HT-29 (cell line): ENCODE data around the gene SLIT1. TPM values are rescaled to one million over a fixed set of nuclear protein-coding genes. Genes with fewer than 3 reads are reported as not detected.

Experiments used
- DNase-seq: peaks from one replicate; pipeline ENCODE4 v3.0.0-alpha.2; 2015; ENCODE audit warnings: low spot score
- total RNA-seq: library from RNA; depleted of rRNA; stranded (reverse); fragments of >200 nt; shearing (Covaris generic); gene quantifications from 2 replicates; pipeline ENCODE4 v1.2.3, GENCODE V29; 2014

The SLIT1 gene
- total RNA-seq, 1 experiment from 2014 or later, result under 0.01 TPM

DNA sequence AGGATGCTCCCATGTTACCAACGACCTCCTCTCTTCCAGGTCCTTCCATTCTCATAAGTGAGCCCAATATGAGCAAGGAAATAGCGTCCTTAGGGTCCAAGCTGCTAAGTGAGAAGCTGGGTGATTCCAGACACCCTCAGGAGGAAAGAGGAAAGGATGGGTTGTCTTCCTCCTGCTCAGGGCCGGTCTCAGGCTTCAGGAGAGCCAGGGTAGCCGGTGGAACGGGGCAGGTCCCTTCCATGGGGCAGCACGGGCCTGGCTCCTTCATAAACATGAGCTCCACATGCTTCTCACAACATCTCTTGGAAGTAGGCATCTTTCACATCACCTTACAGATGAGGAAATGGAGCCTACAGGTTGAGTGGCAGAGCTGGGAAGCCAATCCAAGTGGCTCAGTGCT is 12.7 kb downstream of the SLIT1 start:
- no peak for DNase-seq

DNA sequence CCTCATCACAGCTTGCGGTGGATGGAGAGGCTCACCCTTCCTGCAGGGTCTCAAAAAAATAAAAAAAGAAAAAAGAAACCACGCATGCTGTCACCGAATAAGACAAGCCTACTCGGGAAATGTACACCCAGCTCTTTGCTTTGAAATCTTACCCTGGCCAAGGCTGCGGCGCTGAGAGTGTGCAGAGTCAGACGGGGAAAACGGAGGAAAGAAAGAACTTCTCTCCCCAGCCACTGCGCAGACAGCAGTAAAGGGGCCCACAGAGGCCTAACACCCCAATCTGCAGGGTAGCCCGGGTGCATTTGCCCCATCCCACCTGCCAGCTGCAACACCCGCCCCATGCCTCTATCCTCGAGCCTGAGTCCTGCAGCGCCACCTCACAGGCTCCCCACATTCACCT is 14.8 kb downstream of the SLIT1 start:
- DNase-seq, result no peak

DNA sequence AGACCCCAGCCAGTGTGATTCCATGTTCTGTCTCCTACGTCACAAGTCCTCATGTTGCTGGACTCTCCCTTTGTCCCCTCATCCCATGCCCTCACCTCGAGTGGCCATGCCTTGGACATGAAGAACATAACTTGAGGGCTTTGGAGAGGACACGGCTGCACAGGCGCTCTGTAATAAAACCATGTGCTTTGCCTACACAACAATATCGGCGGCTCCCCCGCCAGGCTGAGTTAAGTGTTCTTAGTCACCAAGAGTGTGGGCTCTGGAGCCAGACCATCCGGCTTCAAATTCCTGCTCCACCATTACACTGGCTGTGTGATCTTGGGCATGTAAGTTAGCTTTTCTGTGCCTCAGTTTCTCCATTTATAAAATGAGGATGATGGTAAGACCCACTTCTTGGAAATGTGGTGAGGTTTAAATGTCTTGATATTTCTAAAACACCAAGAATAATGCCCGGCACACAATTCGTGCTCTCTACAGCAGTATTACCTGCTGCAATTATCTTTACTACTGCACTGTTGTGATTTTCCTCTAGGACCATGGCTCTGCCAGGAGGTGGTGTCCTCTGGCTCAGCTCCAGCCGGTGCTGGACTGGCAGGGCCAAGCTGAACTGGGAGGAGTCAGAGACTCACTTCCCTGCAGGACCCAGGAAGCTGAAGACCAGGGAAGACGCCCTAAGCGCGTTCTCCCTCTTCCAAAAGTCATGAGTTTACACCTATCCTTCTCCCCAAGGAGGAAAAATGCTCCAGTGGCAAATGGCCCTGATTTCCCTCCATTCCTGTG is 15.7 kb downstream of the SLIT1 start:
- peak; percentile 68 for DNase-seq

DNA sequence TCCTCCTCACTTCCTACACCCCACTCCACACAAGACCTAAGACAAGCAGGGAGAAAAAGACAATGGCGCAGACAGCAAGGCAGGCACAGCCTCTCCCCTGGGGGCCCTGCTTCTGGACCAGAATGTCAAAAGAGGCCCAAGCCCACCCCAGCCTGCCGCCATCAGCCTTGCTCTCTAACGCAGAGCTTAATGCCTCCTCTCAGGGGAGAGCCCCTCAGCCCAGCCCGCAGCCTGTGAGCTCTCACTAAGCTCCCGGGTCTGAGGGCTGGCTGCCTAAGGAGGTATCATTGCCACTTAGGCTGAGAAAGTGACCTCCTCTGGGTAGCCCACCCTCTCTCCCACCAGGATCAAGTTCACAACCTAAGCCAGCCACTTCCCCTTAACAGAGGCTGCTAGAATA is 16.7 kb downstream of the SLIT1 start:
- DNase-seq, result no peak

DNA sequence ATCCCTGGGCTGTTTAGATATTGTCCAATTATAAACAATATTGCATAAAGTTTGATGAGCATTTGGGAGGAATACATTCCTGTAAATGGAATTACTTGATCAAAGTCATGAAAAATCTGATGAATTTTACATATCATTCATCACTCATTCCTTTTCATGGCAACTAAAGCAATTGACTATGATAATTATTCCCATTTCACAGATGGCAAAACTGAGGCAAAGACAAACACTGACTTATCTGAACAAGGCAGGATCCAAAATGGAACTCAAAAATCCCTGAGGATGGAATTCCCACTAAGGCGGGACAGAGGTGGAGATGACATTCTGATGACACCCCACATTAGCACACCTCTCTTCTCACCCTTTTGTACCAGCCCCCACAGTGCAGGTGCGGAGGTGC is 17.1 kb downstream of the SLIT1 start:
- no peak for DNase-seq

DNA sequence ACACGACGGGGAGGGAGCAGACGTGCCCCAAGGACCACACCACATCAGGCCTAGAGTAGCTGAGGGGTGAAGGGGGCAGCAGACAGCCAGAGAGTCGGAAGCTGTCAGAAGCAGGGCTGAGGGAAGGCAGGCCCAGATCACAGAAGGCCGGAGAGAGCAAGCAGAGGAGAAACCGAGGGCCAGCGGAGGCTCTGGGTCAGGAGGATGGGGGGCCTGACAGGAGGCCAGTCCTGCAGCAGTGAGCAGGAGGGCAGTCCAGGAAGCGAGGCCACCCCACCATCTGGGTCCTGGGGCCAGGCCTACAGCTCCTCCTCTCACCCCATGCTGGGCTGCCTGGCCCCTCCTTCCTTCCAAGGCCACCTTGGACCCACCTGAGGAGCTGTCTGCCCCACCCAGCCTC is 20.3 kb downstream of the SLIT1 start:
- no peak for DNase-seq

DNA sequence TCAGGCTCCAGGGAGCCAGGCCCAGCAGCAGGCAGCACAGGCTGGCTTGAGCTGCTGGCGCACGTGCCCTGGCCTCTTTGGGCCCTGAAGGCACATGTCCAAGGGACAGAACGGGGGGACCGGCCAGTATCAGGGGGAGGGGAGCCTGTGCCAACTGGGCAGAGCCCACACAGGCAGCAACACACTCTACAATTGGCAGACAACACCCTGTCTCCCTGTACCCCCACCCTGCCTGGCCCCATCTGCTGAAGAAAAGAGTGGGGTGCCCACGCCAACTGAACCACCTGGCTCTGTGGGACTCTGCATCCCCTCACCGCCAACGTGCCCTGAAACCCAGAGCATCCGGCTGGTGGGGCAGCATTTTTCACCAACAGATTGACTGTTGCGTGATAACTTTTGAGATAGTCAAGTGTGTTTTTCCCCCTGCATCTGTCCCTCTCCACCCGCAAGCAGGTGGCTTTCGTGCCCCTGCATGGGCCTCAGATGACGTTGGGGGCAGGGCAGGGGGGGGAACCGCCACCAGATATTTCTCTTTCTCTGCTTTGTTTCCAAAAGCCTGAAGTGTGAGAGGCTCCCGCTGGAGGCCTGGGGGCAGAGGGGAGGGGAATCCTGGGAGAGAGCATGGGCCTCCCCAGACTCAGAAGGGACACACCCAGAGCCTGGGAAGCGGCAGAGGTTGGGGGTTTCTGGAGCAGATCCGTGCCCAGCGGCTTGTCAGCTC is 21.8 kb downstream of the SLIT1 start:
- DNase-seq, result no peak

DNA sequence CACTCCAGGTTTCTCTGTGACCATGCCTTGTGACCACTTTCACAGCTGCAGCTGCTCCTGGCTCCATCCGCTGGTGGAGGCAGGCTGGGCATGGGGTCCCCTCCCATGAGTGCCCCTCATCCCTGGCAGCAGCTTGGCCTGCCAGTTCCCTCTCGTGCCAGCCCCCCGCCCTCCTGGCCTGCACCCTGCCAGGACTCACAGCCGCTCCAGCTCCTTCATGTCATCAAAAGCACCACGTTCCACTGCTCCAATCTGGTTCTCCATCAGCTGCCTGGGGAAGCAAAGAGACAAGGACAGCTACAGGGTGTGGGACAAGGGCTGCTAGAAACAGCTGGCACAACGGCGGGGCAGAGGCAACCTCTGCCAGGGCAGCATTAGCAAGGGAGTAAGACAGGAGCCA is 22.6 kb downstream of the SLIT1 start:
- DNase-seq, result no peak

DNA sequence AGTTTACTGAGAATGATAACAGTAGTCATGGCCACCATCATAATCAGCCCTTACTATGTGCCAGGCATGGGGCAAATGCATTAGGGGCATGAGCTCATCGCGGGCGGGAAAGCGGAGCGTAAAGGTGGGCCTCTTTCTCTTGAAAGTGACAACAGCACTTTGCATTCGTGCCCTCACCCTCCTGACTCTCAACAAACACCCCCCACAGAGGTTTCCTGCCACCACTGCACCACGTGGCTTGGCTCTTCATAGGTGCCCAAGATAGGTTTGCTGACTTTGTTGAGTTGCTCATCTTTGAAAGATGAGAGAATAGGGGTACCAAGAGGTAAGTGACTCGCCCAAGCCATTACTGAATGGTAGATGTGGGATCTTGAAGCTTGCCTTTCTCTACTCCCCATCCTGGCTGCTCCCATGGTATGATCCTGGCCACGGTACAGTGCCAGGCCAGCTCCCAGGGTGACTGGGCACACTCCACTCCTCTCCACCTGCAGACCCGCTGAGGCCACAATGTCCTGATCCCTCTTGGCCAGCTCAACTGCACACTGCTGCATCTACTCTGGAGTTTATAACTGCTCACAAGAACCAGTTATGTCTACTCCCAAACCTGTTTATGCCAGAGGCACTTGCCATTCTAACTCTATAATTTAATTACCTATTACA is 26.0 kb downstream of the SLIT1 start:
- DNase-seq, result no peak

DNA sequence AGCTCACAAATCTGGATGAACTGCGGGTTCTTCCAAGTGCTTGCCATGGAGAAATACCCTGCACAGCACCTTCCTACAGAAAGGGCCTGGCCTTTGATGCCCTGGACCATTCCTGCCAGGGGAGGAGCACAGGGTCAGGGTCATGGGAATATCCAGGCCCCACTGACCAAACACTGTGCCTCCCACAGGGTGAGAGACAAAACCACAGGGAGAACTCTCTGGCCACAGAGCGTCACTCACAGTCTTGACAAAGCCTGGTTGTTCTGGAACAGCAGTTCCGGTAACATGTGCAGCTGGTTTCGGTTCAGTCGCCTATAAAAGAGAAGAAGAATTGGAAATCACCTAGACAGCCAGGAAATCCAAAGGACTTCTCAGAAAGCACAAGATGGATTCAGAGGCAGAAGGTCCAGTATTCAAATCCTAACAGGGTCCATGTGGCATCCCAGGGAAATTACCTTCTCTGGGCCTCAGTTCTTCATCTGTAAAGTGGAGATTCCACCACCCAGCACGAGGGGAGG is 28.1 kb downstream of the SLIT1 start:
- no peak for DNase-seq

DNA sequence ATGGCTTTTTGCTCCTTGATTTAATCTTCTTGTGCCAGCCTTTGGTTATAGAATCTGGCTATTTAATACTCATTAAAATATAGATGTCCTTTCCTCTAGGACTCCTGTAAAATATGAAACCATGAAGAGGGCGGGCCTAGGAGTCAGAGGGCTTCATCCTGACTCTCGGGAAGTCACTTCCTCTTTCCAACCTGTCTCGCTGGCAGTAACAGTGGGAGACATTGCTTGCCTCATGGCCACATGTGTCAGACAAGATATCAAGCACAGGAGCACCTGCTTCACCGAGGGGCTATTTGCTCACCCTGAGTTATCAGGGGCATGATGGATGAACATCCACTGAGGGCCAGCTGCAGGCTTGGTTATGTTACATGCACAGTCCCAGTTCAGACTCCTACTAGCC is 31.0 kb downstream of the SLIT1 start:
- DNase-seq, result no peak

DNA sequence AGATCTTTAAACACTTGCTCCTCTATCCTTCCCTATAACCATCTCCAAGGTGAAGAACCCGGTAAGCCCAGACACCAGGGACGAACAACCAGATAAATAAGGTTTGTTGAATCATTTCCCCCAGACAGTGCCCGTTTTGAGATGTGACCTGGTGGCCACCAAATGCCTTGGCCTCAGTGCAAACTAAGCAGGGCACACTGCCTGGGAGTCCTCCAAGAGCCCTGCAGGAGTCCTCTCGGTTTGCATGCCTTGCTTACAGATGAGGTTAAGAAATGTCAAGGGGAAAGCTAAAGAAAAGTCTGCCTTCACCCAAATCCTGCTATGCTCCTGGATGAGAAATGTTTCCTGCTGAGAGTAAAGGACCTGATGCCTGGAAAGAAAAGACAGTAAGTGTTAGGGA is 31.6 kb downstream of the SLIT1 start:
- DNase-seq, result no peak

DNA sequence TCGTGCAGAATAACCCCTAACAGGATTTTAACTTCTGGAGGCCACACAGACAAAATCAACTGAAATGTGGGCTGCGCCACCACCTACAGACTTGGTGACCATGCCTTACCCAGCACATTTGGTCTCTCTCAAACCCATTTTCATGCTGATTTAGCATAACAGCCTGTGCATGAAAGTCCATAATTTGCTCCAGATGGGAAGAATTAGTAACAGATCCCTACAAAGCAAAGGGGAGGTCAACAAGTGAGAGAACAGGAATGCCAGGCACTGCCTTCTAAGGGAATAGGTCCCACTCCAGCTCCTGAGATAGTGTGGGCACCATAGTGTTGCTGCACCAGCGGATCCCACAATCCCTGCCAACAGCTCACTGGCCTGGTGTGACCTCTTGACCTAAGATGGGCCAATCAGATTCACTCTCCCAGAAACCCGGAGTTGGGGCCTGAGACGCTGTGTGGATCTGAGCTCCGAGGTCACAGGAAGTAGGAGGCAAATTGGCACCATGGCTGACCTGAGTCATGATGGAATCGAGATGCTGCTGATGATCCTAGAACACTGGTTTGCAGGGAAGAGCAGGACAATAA is 32.4 kb downstream of the SLIT1 start:
- no peak for DNase-seq

DNA sequence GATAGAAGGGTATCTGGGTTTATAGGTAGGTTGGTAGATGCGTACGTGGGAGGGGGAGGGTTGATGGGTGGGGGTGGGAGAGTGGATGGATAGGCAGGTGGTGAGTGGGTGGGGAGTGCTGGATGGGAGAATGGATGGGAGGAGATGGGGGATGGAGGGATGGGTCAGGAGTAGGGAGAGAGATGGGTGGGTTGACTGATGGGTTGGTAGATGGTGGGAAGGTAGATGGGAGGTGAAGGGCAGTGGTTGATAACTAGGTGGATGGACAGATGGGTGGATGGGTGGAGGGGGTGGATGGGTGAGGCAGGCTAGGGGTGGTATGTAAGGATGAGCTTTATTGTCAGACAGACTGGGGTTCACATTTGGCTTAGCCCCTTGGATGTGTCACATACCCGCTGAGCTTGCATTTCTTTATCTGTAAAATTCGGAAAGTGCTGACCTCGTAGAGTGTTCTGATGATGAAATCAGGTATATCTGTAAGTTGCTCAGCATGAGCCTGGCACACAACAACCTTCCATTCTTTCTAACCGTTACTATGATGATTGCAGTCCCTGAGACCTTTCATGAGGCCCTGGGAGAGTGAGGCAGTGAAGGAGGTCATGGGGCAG is 34.3 kb downstream of the SLIT1 start:
- no peak for DNase-seq

DNA sequence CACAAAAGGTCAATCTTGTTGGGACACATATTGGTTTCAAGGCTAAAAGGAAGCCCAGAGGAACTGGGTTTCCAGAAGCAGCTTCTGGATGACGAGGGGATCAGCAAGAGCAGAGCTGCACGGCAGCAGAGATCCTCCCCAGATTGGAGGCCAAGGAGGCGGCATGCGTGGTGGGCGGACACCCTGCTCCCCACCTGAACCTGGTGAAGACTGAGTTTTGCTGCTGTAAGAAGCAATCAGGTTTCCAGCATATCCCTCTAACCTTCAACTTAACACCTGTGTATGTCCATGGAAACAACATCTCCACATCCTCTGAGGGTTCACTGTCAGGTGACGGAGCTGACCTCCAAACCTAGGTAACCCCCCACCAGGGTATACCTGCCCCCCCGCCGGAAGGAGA is 35.1 kb downstream of the SLIT1 start:
- no peak for DNase-seq

DNA sequence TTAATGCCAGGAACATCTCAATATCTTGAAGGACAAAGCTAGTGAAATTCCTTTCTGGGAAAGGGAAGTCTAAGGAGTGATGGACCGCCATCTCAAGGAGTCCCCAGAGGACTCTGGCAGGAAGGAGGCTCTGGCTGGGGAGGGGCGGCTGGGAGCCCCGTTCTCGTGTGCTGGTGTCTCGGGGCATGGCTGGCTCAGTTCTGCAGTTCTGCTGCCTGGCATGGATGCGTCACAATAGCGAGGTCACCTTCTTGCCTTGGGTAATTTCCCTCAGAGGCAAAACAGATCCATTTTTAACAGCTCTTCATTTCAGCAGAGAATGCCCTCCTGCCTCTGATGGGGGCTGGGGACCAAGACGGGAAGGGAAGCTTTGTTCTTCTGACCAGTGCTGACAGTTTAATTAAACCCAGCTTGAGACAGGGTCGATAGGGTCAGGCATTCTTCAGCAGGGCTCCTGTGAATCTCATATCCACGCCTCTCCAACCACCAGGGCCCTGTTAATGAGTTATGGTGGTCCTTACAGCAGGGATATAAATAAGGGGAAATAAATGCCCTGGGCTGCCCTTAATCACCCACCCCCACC is 35.7 kb downstream of the SLIT1 start:
- no peak for DNase-seq

DNA sequence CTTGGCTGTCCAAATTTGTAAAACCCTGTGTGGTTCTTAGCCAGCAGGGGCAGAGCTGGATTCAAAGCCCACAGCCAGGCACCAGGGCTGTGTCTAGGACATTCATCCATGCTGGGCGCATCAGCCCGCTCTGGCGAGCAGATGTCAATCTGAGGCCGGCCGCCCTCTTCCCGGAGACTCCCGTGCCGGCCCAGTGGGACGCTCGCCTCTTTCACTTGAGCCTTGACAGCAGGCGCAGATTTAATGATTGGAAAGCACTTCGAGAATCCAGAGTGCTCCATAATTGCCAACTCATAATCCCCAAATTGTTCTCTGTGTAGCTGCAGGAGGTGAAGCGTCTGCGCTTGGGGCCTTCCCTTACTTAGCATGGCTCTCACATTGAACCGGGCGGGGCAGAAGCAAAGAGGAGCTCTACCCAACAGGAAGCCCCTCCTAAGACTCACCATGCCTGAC is 36.7 kb downstream of the SLIT1 start:
- DNase-seq, result no peak

DNA sequence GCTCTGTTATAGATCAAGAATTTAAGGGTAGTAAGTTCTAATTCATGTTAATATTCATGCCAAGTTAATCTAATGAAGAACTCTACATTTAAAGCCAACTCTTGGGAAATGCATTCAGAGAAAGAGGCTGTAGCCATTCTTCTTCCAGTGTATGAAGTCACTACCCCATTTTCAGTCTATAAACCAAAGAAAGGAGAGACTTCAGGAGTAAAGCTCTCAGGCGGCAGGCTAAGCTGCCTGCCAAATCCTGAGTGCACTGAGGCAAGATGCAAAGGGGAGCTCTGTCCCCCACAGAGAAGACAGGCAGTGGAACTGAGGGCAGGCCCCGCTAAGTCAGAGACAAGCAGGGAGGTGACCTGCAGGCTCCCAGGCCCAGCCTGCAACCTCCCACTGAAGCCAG is 41.5 kb downstream of the SLIT1 start:
- no peak for DNase-seq

DNA sequence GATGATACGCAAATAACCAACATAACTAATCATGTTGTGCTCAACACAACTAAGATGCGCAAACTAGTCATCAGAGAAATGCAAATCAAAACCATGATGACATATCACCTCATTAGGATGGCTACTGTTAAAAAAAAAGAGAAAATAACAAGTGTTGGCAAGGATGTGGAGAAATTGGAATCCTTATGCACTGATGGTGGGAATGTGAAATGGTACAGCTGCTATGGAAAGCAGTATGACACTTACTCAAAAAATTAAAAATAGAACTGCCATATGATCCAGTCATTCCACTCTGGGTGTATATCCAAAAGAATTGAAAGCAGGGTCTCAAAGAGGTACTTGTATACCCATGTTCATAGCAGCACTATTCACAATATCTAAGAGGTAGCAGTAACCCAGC is 42.9 kb downstream of the SLIT1 start:
- no peak for DNase-seq

DNA sequence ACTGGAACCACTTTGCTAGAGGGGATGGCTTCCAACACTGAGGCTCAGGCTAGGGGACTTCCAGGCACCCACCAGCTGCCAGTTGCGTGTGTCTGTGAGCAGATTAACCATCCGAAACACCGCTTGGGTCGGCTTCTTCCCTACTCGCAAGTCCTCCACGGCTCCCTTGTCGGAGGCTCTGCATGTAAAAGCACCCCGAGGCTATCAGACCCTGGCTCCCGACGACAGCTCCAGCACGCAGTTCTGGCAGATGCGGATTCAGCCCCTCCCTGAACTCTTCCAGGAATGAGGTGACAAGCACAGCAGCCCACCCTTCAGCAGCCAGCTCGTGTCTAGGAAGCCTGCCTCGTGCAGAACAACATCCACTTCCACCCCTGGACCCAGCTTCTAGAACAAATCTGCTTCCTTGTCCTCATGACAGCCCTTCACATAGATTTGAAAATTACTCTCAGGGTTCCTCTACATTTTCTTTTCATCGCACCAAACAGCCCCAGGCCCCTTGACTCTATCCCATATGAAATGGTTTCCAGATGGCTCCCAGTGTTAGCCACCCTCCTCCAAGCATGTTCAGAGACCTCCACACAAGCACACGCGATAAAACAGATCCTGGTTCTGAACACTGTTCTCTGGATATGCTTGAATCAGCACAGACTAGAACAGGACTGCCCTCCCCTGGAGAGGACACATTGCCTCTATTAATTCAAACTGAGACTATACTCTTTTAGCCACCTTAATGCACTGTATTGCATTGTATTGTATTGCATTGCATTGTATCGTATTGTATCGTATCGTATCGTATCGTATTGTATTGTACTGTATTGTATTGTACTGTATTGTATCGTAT is 44.6 kb downstream of the SLIT1 start:
- no peak for DNase-seq
